ENCODE measurements around the gene MPZL2.

Gene MPZL2

GRCh38 chr11:118226296-118226695 is 37.8 kb downstream of the MPZL2 start:
- H3K4me3 ChIP-seq (ENCODE audit: low read depth, low read length), result no peak overlapping the region
- DNase-seq (ENCODE audit: low read depth), result no peak

GRCh38 chr11:118224511-118225188 is 39.4 kb downstream of the MPZL2 start, which contains the start of gene JAML:
Gene JAML, minus strand, starts transcription at chr11:118225011. Its CDS starts 10,145 bp downstream, at chr11:118214866.
- no peak within 1 kb of the TSS for H3K4me3 ChIP-seq (ENCODE audit: low read depth, low read length)
- no peak for DNase-seq (ENCODE audit: low read depth)

- no peak for DNase-seq (ENCODE audit: low read depth)
- no peak overlapping the region for H3K4me3 ChIP-seq (ENCODE audit: low read depth, low read length)
These were observed 40.1 kb downstream of the MPZL2 start for GRCh38 chr11:118223992-118224391.

- DNase-seq (ENCODE audit: low read depth), result no peak
These were observed 40.5 kb downstream of the MPZL2 start for GRCh38 chr11:118223570-118223969.

GRCh38 chr11:118222437-118222836 is 41.7 kb downstream of the MPZL2 start:
- H3K4me3 ChIP-seq (ENCODE audit: low read depth, low read length), result no peak overlapping the region
- DNase-seq (ENCODE audit: low read depth), result no peak

More at GRCh38 chr11:118223570-118223969, 40.5 kb downstream of the MPZL2 start:
- no peak overlapping the region for H3K4me3 ChIP-seq (ENCODE audit: low read depth, low read length)

GRCh38 chr11:118221419-118221818 is 42.7 kb downstream of the MPZL2 start:
- no peak overlapping the region for H3K4me3 ChIP-seq (ENCODE audit: low read depth, low read length)
- DNase-seq (ENCODE audit: low read depth), result no peak

- no peak overlapping the region for H3K4me3 ChIP-seq (ENCODE audit: low read depth, low read length)
- no peak for DNase-seq (ENCODE audit: low read depth)
These were observed 44.4 kb downstream of the MPZL2 start for GRCh38 chr11:118219732-118220131.

GRCh38 chr11:118219244-118219643 is 44.9 kb downstream of the MPZL2 start:
- H3K4me3 ChIP-seq (ENCODE audit: low read depth, low read length), result no peak overlapping the region
- DNase-seq (ENCODE audit: low read depth), result no peak

- DNase-seq (ENCODE audit: low read depth), result no peak
- H3K4me3 ChIP-seq (ENCODE audit: low read depth, low read length), result no peak overlapping the region
These were observed 46.5 kb downstream of the MPZL2 start for GRCh38 chr11:118217575-118217974.

GRCh38 chr11:118216621-118217481 is 47.2 kb downstream of the MPZL2 start:
- no peak for DNase-seq (ENCODE audit: low read depth)
- no peak overlapping the region for H3K4me3 ChIP-seq (ENCODE audit: low read depth, low read length)

- DNase-seq (ENCODE audit: low read depth), result no peak
- no peak overlapping the region for H3K4me3 ChIP-seq (ENCODE audit: low read depth, low read length)
These were observed 48.3 kb downstream of the MPZL2 start for GRCh38 chr11:118215765-118216164.

- no peak for DNase-seq (ENCODE audit: low read depth)
- no peak overlapping the region for H3K4me3 ChIP-seq (ENCODE audit: low read depth, low read length)
These were observed 48.8 kb downstream of the MPZL2 start for GRCh38 chr11:118215262-118215661.

- H3K4me3 ChIP-seq (ENCODE audit: low read depth, low read length), result no peak overlapping the region
- no peak for DNase-seq (ENCODE audit: low read depth)
These were observed 49.7 kb downstream of the MPZL2 start for GRCh38 chr11:118214210-118214914.

GRCh38 chr11:118213781-118214180 is 50.3 kb downstream of the MPZL2 start:
- DNase-seq (ENCODE audit: low read depth), result no peak
- H3K4me3 ChIP-seq (ENCODE audit: low read depth, low read length), result no peak overlapping the region

- no peak for DNase-seq (ENCODE audit: low read depth)
- no peak overlapping the region for H3K4me3 ChIP-seq (ENCODE audit: low read depth, low read length)
These were observed 50.9 kb downstream of the MPZL2 start for GRCh38 chr11:118213201-118213600.

- DNase-seq (ENCODE audit: low read depth), result no peak
- H3K4me3 ChIP-seq (ENCODE audit: low read depth, low read length), result no peak overlapping the region
These were observed 51.3 kb downstream of the MPZL2 start for GRCh38 chr11:118212781-118213191.

- no peak for DNase-seq (ENCODE audit: low read depth)
- H3K4me3 ChIP-seq (ENCODE audit: low read depth, low read length), result no peak overlapping the region
These were observed 51.9 kb downstream of the MPZL2 start for GRCh38 chr11:118212131-118212725.

- no peak overlapping the region for H3K4me3 ChIP-seq (ENCODE audit: low read depth, low read length)
- DNase-seq (ENCODE audit: low read depth), result no peak
These were observed 53.1 kb downstream of the MPZL2 start for GRCh38 chr11:118211006-118211405.

GRCh38 chr11:118210323-118210722 is 53.8 kb downstream of the MPZL2 start:
- no peak for DNase-seq (ENCODE audit: low read depth)
- H3K4me3 ChIP-seq (ENCODE audit: low read depth, low read length), result no peak overlapping the region

- no peak for DNase-seq (ENCODE audit: low read depth)
- no peak overlapping the region for H3K4me3 ChIP-seq (ENCODE audit: low read depth, low read length)
These were observed 55.1 kb downstream of the MPZL2 start for GRCh38 chr11:118209033-118209432.
